NCI-H1092 (cell line): Measurements from ENCODE around the gene C17orf50.

Source experiments
- DNase-seq: peaks from one replicate; lab custom pipeline; 2025; lab: John Stamatoyannopoulos, UW

Gene C17orf50

GRCh38 chr17:35752945-35753764 is 7.5 kb upstream of the C17orf50 start, which contains the start of gene GAS2L2:
TSS of gene GAS2L2 (minus strand) at chr17:35753239. CDS start at chr17:35752850, 389 bp downstream.
- no peak for DNase-seq

- no peak for DNase-seq
Observed at GRCh38 chr17:35757243-35757642, 3.4 kb upstream of the C17orf50 start.

- no peak for DNase-seq
Observed at GRCh38 chr17:35761601-35762000, 914 bp downstream of the C17orf50 start.

- no peak for DNase-seq
Observed at GRCh38 chr17:35763767-35764122, 3.1 kb downstream of the C17orf50 start.

GRCh38 chr17:35764123-35764991 is 3.7 kb downstream of the C17orf50 start:
- DNase-seq, result peak; percentile 86

- DNase-seq, result no peak
Observed at GRCh38 chr17:35765086-35765710, 4.5 kb downstream of the C17orf50 start.

GRCh38 chr17:35765756-35766488 is 5.2 kb downstream of the C17orf50 start:
- DNase-seq, result no peak

GRCh38 chr17:35766489-35766877 is 5.8 kb downstream of the C17orf50 start:
- DNase-seq, result no peak

GRCh38 chr17:35766903-35767510 is 6.3 kb downstream of the C17orf50 start:
- DNase-seq, result peak; percentile 12

- no peak for DNase-seq
Observed at GRCh38 chr17:35768797-35769196, 8.1 kb downstream of the C17orf50 start.

GRCh38 chr17:35769895-35770486 is 9.3 kb downstream of the C17orf50 start:
- DNase-seq, result no peak

- DNase-seq, result no peak
Observed at GRCh38 chr17:35773129-35773528, 12.4 kb downstream of the C17orf50 start.

GRCh38 chr17:35773679-35774425 is 13.2 kb downstream of the C17orf50 start:
- no peak for DNase-seq

GRCh38 chr17:35774499-35774898 is 13.8 kb downstream of the C17orf50 start:
- DNase-seq, result peak; percentile 49

GRCh38 chr17:35775039-35775438 is 14.4 kb downstream of the C17orf50 start:
- no peak for DNase-seq

GRCh38 chr17:35775583-35775982 is 14.9 kb downstream of the C17orf50 start:
- DNase-seq, result no peak

- no peak for DNase-seq
Observed at GRCh38 chr17:35778641-35779196, 18.0 kb downstream of the C17orf50 start.

GRCh38 chr17:35780950-35781349 is 20.3 kb downstream of the C17orf50 start:
- no peak for DNase-seq

GRCh38 chr17:35784895-35785294 is 24.2 kb downstream of the C17orf50 start:
- no peak for DNase-seq

- no peak for DNase-seq
Observed at GRCh38 chr17:35786941-35787432, 26.3 kb downstream of the C17orf50 start.
